ENCODE results near the gene SYNM.

Gene SYNM

GRCh38 chr15:99124641-99125040, 19.8 kb downstream of the SYNM start:
- no peak for DNase-seq (ENCODE audit: low spot score)

- DNase-seq (ENCODE audit: low spot score) = no peak
Observed at GRCh38 chr15:99125061-99125891, 20.4 kb downstream of the SYNM start.

- no peak for DNase-seq (ENCODE audit: low spot score)
Observed at GRCh38 chr15:99126131-99126588, 21.3 kb downstream of the SYNM start.

- DNase-seq (ENCODE audit: low spot score) = no peak
Observed at GRCh38 chr15:99126930-99127329, 22.1 kb downstream of the SYNM start.

- no peak for DNase-seq (ENCODE audit: low spot score)
Observed at GRCh38 chr15:99127773-99128172, 22.9 kb downstream of the SYNM start.

- DNase-seq (ENCODE audit: low spot score) = no peak
Observed at GRCh38 chr15:99128411-99128810, 23.5 kb downstream of the SYNM start.

- no peak for DNase-seq (ENCODE audit: low spot score)
Observed at GRCh38 chr15:99129644-99130043, 24.8 kb downstream of the SYNM start.

- DNase-seq (ENCODE audit: low spot score) = peak; percentile 87
Observed at GRCh38 chr15:99130314-99130713, 25.4 kb downstream of the SYNM start.

- no peak for DNase-seq (ENCODE audit: low spot score)
Observed at GRCh38 chr15:99130765-99131440, 26.0 kb downstream of the SYNM start.

- DNase-seq (ENCODE audit: low spot score) = no peak
Observed at GRCh38 chr15:99131441-99132023, 26.7 kb downstream of the SYNM start.

- DNase-seq (ENCODE audit: low spot score) = no peak
Observed at GRCh38 chr15:99132122-99132521, 27.2 kb downstream of the SYNM start.

- no peak for DNase-seq (ENCODE audit: low spot score)
Observed at GRCh38 chr15:99132634-99133287, 27.9 kb downstream of the SYNM start.

GRCh38 chr15:99134317-99134821, 29.5 kb downstream of the SYNM start:
- DNase-seq (ENCODE audit: low spot score) = no peak

- DNase-seq (ENCODE audit: low spot score) = no peak
Observed at GRCh38 chr15:99135194-99135593, 30.3 kb downstream of the SYNM start.

GRCh38 chr15:99137111-99137546, 32.2 kb downstream of the SYNM start:
- no peak for DNase-seq (ENCODE audit: low spot score)

- DNase-seq (ENCODE audit: low spot score) = no peak
Observed at GRCh38 chr15:99137877-99138276, 33.0 kb downstream of the SYNM start.

- no peak for DNase-seq (ENCODE audit: low spot score)
Observed at GRCh38 chr15:99138491-99138982, 33.7 kb downstream of the SYNM start.

- DNase-seq (ENCODE audit: low spot score) = no peak
Observed at GRCh38 chr15:99139276-99139675, 34.4 kb downstream of the SYNM start.

- DNase-seq (ENCODE audit: low spot score) = no peak
Observed at GRCh38 chr15:99140590-99140989, 35.7 kb downstream of the SYNM start.

- DNase-seq (ENCODE audit: low spot score) = no peak
Observed at GRCh38 chr15:99141943-99142342, 37.1 kb downstream of the SYNM start.

GRCh38 chr15:99142562-99142961, 37.7 kb downstream of the SYNM start:
- no peak for DNase-seq (ENCODE audit: low spot score)

GRCh38 chr15:99143242-99143641, 38.4 kb downstream of the SYNM start:
- no peak for DNase-seq (ENCODE audit: low spot score)
